Ectodermal cell (in vitro differentiated cells): Measurements from ENCODE around the gene GGT1.
"Not testable (repeated sequence)": the region's sequence is repeated elsewhere in the genome, so short reads cannot be mapped to it uniquely, and the experiment has no call there.

Source experiments
- H3K27ac ChIP-seq: 2 replicates; pipeline ENCODE4 v1.7.0; 2013; ENCODE audit warnings: mild to moderate bottlenecking, low read depth, low read length; ENCODE audit not compliant: insufficient read depth, poor library complexity, severe bottlenecking
- H3K27me3 ChIP-seq: 2 replicates; pipeline ENCODE4 v1.7.0; 2013; ENCODE audit warnings: mild to moderate bottlenecking, low read length; ENCODE audit not compliant: insufficient read depth, control insufficient read depth, poor library complexity, severe bottlenecking
- H3K36me3 ChIP-seq: one replicate; pipeline ENCODE4 v1.7.0; 2013; ENCODE audit warnings: low read length; ENCODE audit not compliant: control insufficient read depth, insufficient read depth
- H3K4me1 ChIP-seq: one replicate; pipeline ENCODE4 v1.7.0; 2013; ENCODE audit warnings: low read length; ENCODE audit not compliant: control insufficient read depth, insufficient read depth
- H3K4me3 ChIP-seq: 2 replicates; pipeline ENCODE4 v1.7.0; 2013; ENCODE audit warnings: low read depth, low read length, control low read depth; ENCODE audit not compliant: insufficient read depth
- H3K9me3 ChIP-seq: 2 replicates; pipeline ENCODE4 v1.7.0; 2013; ENCODE audit warnings: mild to moderate bottlenecking, low read length, moderate library complexity; ENCODE audit not compliant: control insufficient read depth
- WGBS, 2 experiments: methylation state at CpG; one replicate each; pipeline ENCODE4 v1.1.7; 2013; ENCODE audit warnings: missing lambda C conversion rate in 2 of 2; 5-methylcytosine and 5-hydroxymethylcytosine counted together

The GGT1 gene

GRCh38 chr22:24599958-24600715 is 2.9 kb upstream of the GGT1 start:
- H3K36me3 ChIP-seq, H3K27me3 ChIP-seq, H3K4me1 ChIP-seq, H3K4me3 ChIP-seq, H3K9me3 ChIP-seq, H3K27ac ChIP-seq: not testable (repeated sequence)
- WGBS, 2 experiments = 88 to 92% methylated on average over 3 of the region's 3 CpGs

GRCh38 chr22:24601217-24602104 is 1.5 kb upstream of the GGT1 start:
- H3K9me3 ChIP-seq = no peaks in the 10 kb centered on the region
- H3K4me1 ChIP-seq = no peaks in the 10 kb centered on the region
- 90 to 93% methylated on average over 12 of the region's 12 CpGs for WGBS, 2 experiments
- no peaks in the 10 kb centered on the region for H3K36me3 ChIP-seq
- H3K27ac ChIP-seq = no peak overlapping the region
- H3K27me3 ChIP-seq = no peaks in the 10 kb centered on the region
- no peak overlapping the region for H3K4me3 ChIP-seq

DNA sequence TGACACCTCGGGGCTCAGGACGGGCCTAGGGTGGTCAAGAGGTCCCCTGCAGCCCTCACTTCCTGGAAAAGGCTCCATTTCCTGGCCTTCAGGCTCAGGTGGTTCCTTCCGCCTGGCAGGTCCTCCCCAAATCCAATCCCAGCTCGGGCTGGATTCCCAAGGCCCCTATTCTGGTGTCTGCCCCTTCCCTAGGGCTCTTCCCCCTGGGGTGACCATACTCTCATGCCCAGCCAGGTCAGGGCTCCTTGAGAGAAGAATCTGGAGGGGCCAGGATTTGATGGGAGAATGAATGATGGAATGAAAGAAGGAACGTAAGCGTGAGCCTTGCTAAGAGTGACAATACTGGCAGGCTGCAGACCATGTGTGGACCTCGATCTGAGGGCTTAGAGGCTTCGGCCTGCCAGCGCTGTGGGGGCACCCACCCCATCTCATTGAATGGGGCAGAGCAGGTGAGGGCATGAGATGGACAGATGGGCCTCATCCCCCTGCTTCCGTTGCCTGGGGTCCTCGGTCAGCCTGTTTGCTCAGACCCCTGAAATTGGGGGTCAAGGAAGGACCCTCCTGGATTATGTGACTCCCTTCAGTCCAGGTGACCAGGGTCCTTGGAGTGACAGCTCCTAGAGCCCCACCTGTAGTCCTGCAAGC is 766 bp upstream of the GGT1 start:
- WGBS, 2 experiments = 88 to 93% methylated on average over 11 of the region's 11 CpGs
- not testable (repeated sequence) for H3K27ac ChIP-seq, H3K36me3 ChIP-seq, H3K4me3 ChIP-seq, H3K27me3 ChIP-seq, H3K9me3 ChIP-seq, H3K4me1 ChIP-seq

GRCh38 chr22:24603770-24604629 is 1.0 kb downstream of the GGT1 start:
- not testable (repeated sequence) for H3K36me3 ChIP-seq, H3K9me3 ChIP-seq, H3K4me3 ChIP-seq, H3K27ac ChIP-seq, H3K4me1 ChIP-seq, H3K27me3 ChIP-seq
- WGBS, 2 experiments = 41 to 44% methylated on average over 14 of the region's 18 CpGs

GRCh38 chr22:24606340-24606739 is 3.3 kb downstream of the GGT1 start:
- not testable (repeated sequence) for H3K9me3 ChIP-seq, H3K27ac ChIP-seq, H3K4me3 ChIP-seq, H3K4me1 ChIP-seq, H3K36me3 ChIP-seq, H3K27me3 ChIP-seq
- WGBS, 2 experiments = 86 to 88% methylated on average over 2 of the region's 2 CpGs

DNA sequence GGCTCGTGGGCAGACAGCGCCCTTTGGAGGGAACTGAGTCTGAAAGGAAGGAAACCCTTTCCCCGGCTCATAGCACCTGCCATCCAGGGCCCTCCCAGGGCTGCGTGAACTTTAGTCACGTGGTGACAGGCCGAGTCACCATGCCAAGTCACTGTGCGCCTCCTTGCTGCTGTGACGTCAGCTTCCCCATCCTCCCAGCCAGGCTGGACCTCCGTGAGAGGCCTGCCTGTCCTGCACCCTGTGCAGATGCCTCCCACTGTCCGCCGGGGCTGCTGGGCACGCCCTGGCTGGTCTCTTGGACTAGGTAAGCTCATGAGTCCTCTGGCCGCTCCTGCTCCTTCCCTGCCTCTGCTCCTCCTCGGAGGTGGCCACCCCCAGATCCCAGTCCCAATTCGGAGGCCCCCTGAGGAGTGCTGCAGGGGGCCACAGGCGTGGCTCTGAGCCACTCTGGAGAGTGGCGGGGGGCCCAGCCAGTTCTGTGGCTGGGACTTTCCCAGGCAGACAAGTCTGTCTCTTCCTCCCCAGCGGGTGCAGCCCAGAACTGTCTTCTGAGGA is 4.5 kb downstream of the GGT1 start:
- 83 to 86% methylated on average over 18 of the region's 18 CpGs for WGBS, 2 experiments

GRCh38 chr22:24608327-24608726 is 5.3 kb downstream of the GGT1 start:
- H3K27ac ChIP-seq, H3K9me3 ChIP-seq, H3K27me3 ChIP-seq, H3K36me3 ChIP-seq, H3K4me1 ChIP-seq, H3K4me3 ChIP-seq: not testable (repeated sequence)
- 89 to 93% methylated on average over 6 of the region's 6 CpGs for WGBS, 2 experiments

More for the DNA sequence above, 4.5 kb downstream of the GGT1 start:
- H3K9me3 ChIP-seq, H3K4me1 ChIP-seq, H3K36me3 ChIP-seq, H3K4me3 ChIP-seq, H3K27me3 ChIP-seq, H3K27ac ChIP-seq: not testable (repeated sequence)

GRCh38 chr22:24609888-24610287 is 6.9 kb downstream of the GGT1 start:
- not testable (repeated sequence) for H3K4me1 ChIP-seq, H3K4me3 ChIP-seq, H3K9me3 ChIP-seq, H3K27ac ChIP-seq, H3K36me3 ChIP-seq, H3K27me3 ChIP-seq
- 83 to 95% methylated on average over 2 to 3 of the region's 3 CpGs for WGBS, 2 experiments

- not testable (repeated sequence) for H3K9me3 ChIP-seq
- 76 to 83% methylated on average over 15 of the region's 15 CpGs for WGBS, 2 experiments
Observed at GRCh38 chr22:24614794-24615193, 11.8 kb downstream of the GGT1 start.

More at GRCh38 chr22:24614794-24615193, 11.8 kb downstream of the GGT1 start:
- not testable (repeated sequence) for H3K27me3 ChIP-seq, H3K27ac ChIP-seq, H3K36me3 ChIP-seq, H3K4me3 ChIP-seq, H3K4me1 ChIP-seq
